Activated CD8-positive, alpha-beta memory T cell treated with anti-CD3 and anti-CD28 coated beads for 48 hours (primary cell): ENCODE results near the gene TSPAN33.
"Not testable (repeated sequence)": the region's sequence is repeated elsewhere in the genome, so short reads cannot be mapped to it uniquely, and the experiment has no call there.

Experiments used
- DNase-seq, 3 experiments: peaks; one replicate each; pipeline ENCODE4 v3.0.0-alpha.2; 2020; ENCODE audit warnings: low read depth in 2 of 3, low spot score in 2 of 3

Gene TSPAN33

DNA sequence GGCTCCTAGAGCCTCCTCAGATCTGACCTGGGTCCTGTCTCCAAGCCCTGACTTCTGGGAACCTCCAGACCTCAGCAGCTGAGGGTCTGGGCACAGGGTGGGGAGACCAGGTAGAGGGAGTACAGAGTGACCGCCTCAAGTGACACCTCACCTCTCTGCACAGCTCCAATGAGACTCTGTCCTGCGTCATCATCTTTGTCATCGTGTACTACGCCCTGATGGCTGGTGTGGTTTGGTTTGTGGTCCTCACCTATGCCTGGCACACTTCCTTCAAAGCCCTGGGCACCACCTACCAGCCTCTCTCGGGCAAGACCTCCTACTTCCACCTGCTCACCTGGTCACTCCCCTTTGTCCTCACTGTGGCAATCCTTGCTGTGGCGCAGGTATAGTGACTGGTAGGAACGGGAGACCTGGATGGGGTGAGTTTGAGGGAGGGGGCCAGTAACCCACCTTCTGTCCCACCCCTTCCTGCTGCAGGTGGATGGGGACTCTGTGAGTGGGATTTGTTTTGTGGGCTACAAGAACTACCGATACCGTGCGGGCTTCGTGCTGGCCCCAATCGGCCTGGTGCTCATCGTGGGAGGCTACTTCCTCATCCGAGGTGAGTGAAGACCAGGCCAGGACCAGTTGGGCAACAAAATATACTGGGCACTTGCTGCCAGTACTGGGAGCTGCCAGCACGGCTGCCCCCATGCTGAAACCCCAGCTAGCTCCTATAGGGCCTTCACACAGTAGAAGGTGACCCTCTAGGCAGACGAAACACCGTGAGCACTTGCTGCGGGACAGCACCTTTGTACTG, 61.7 kb downstream of the TSPAN33 start:
- no peak for DNase-seq

DNA sequence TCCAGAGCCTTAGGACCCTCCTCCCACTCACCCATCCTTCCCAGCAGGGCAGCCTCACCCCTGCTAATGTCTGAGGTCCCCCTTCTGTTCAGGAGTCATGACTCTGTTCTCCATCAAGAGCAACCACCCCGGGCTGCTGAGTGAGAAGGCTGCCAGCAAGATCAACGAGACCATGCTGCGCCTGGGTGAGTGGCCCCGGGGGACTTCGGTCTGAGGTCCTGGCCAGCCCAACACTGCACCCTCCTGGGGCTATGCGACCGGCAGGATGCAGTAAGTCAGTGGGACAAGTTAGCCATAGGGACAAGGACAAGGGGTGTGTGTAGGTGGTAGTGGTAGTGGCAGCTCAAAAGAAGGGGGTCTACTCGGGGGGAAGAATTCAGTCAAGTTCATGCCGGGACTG, 64.2 kb downstream of the TSPAN33 start:
- no peak for DNase-seq

DNA sequence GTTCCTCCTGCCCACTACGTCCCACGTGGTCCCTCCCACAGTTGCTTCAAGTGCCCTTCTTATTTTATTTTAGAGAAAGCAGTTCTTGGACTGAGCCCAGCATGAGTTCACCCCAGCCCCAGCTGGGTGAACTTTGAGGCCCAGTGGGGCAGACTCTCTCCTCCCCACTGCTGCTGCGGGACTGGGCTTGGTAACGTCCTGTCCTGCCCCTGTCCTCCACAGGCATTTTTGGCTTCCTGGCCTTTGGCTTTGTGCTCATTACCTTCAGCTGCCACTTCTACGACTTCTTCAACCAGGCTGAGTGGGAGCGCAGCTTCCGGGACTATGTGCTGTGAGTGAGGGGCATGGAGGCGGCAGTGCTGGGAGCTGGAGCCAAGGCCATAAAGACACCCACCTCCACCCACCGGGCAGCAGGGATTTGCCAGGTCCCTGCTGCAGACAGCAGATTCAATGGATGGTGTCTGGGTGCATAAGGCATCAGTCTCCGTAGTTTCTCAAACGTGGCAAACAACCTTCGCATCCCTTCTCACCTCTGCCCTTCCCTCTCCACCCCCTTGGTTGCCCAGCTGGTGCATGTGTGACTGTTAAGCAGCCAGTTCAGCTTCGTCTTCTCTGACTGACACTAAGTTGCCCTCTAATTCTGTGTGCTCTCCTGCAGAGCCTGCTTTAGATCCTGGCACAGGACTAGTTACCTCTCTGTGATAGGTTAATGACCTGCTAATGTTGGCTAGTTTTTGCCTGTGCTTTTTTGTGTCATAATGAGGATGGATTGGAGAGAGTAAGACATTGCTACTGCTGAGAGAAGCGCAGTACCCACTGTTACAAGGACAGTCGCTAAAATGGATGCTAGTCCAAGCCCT, 64.8 kb downstream of the TSPAN33 start:
- DNase-seq: no peak

DNA sequence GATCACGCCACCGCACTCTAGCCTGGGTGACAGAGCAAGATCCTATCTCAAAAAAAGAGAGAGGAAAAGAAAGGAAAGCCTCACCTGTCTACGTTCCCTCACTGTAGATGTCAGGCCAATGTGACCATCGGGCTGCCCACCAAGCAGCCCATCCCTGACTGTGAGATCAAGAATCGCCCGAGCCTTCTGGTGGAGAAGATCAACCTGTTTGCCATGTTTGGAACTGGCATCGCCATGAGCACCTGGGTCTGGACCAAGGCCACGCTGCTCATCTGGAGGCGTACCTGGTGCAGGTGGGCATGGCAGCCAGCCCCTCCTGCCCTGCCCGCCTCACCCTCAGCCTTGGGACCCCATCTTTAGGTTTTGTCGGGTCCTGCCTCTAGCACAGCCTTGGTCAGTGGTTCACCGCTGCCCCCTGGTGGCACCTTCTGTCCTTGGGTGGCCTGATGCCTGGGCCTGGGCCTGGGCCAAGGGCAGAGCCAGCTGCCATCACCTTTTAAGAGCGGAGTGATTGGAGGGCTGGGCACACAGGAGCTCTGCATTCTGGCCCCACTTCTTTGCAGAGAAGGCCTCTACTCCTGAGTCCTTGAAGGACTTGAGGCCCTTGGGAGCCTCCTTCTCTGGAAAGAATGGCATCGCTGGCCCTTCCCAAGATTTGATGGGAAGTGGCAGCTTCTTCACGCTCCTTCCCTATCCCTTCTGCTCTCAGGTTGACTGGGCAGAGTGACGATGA, 65.9 kb downstream of the TSPAN33 start:
- peak; percentile 44 to 77 (median 63) for DNase-seq

DNA sequence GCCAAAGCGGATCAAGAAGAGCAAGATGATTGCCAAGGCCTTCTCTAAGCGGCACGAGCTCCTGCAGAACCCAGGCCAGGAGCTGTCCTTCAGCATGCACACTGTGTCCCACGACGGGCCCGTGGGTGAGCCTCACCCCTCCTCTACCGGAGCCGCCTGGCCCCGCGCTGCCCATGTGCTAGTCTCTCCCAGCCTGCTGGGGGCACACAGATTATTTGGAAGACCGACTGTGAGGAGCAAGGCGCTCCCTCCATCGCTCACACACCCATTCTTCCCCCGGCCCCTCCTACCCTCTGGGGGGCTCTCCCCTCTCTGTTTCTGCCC, 66.4 kb downstream of the TSPAN33 start:
- no peak for DNase-seq

DNA sequence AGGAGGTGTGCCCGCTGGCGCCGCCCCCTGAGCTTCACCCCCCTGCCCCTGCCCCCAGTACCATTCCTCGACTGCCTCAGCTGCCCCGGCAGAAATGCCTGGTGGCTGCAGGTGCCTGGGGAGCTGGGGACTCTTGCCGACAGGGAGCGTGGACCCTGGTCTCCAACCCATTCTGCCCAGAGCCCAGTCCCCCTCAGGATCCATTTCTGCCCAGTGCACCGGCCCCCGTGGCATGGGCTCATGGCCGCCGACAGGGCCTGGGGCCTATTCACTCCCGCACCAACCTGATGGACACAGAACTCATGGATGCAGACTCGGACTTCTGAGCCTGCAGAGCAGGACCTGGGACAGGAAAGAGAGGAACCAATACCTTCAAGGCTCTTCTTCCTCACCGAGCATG, 67.6 kb downstream of the TSPAN33 start:
- no peak for DNase-seq

DNA sequence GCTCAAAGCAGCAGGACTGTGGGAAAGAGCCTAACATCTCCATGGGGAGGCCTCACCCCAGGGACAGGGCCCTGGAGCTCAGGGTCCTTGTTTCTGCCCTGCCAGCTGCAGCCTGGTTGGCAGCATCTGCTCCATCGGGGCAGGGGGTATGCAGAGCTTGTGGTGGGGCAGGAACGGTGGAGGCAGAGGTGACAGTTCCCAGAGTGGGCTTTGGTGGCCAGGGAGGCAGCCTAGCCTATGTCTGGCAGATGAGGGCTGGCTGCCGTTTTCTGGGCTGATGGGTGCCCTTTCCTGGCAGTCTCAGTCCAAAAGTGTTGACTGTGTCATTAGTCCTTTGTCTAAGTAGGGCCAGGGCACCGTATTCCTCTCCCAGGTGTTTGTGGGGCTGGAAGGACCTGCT, 68.1 kb downstream of the TSPAN33 start:
- no peak for DNase-seq

DNA sequence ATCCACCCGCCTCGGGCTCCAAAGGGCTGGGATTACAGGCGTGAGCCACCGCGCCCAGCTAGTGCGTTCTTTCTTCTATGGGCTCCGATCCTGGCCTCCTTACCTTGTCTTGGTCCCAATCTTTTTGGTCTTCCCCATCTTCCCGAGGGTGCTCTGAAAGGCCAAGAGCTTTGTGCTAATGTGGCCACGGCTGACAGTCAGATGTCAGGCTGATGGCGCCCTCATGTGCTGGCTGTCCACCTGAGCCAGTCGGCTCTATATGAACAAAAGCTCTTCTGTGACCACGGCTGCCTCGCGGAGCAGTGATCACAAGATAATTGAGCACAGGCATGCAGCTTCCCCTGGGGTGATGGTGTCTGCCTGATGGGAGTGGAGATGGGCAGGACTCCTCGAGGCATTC, 69.3 kb downstream of the TSPAN33 start:
- DNase-seq: no peak

DNA sequence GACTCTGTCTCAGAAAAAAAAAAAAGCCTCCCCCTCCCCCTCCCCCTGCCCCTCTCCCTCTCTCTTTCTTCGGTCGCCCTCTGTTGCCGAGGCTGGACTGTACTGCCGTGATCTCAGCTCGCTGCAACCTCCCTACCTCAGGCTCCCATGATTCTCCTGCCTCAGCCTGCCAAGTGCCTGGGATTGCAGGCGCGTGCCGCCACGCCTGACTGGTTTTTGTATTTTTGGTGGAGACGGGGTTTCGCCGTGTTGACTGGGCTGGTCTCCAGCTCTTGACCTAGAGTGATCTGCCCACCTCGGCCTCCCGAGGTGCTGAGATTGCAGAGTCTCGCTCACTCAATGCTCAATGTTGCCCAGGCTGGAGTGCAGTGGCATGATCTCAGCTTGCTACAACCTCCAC, 71.2 kb downstream of the TSPAN33 start:
- not testable (repeated sequence) for DNase-seq

DNA sequence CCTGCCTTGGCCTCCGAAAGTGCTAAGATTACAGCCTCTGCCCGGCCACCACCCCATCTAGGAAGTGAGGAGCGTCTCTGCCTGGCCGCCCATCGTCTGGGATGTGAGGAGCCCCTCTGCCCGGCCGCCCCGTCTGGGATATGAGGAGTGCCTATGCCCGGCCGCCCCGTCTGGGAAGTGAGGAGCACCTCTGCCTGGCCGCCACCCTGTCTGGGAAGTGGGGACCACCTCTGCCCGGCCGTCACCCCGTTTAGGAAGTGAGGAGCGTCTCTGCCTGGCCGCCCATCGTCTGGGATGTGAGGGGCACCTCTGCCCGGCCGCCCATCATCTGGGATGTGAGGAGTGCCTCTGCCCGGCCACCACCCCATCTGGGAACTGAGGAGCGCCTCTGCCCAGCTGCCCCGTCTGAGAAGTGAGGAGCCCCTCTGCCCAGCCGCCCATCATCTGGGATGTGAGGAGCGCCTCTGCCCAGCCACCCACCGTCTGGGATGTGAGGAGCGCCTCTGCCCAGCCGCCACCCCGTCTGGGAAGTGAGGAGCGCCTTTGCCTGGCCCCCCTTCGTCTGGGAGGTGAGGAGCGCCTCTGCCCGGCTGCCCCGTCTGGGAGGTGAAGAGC, 71.7 kb downstream of the TSPAN33 start:
- not testable (repeated sequence) for DNase-seq

DNA sequence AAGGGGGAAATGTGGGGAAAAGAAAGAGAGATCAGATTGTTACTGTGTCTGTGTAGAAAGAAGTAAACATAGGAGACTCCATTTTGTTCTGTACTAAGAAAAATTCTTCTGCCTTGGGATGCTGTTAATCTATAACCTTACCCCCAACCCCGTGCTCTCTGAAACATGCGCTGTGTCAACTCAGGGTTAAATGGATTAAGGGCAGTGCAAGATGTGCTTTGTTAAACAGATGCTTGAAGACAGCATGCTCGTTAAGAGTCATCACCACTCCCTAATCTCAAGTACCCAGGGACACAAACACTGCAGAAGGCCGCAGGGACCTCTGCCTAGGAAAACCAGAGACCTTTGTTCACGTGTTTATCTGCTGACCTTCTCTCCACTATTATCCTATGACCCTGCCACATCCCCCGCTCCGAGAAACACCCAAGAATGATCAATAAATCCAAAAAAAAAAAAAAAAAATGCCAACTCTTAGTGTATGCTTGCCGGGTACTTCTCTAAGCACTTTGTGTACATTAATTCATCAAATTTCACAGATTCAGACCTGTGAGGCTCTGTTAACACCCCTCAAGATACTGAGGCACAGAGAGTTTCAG, 72.4 kb downstream of the TSPAN33 start:
- DNase-seq: not testable (repeated sequence)

DNA sequence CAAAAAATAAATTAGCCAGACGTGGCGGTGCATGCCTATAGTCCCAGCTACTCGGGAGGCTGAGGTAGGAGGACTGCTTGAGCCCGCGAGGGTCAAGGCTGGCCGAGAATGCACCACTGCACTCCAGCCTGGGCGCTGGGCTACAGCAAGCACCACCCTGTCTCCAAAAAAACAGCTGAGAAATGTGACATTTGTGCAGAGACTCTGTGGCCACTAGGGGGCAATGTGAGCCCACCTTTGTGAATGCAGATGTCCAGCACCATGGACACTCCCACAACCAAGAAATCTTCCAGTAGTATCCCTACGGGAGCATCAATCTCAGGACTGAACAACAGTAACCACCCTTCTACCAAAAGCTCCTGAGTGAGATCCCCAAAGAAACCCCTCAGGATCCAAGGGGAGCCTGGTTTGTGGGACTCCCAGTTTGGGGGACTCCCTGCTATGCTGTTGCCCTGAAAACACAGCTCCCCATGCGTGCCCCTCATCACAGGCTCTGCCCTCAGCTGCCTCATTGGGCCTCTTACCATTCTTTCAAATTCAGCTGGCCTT, 74.1 kb downstream of the TSPAN33 start:
- peak; percentile 42 to 65 (median 51) for DNase-seq

DNA sequence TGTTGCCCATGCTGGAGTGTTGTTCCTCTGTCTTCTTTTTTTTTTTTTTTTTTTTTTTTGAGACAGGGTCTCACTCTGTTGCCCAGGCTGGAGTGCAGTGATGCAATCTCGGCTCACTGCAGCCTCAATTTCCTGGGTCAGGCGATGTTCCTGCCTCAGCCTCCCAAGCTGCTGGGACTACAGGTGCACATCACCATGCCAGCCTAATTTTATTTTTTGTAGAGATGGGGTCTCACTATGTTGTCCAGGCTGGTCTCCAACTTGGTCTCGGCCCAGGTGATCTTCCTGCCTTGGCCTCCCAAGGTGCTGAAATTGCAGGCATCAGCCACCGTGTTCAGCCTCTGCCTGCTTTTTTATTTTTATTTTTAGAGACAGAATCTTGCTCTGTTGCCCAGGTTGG, 74.7 kb downstream of the TSPAN33 start:
- DNase-seq: not testable (repeated sequence)
